ENCODE data around the gene TNP1. TPM values are rescaled to one million over a fixed set of nuclear protein-coding genes. Genes with fewer than 3 reads are reported as not detected.

The TNP1 gene
- total and polyA plus RNA-seq, 4 donors = not detected

DNA sequence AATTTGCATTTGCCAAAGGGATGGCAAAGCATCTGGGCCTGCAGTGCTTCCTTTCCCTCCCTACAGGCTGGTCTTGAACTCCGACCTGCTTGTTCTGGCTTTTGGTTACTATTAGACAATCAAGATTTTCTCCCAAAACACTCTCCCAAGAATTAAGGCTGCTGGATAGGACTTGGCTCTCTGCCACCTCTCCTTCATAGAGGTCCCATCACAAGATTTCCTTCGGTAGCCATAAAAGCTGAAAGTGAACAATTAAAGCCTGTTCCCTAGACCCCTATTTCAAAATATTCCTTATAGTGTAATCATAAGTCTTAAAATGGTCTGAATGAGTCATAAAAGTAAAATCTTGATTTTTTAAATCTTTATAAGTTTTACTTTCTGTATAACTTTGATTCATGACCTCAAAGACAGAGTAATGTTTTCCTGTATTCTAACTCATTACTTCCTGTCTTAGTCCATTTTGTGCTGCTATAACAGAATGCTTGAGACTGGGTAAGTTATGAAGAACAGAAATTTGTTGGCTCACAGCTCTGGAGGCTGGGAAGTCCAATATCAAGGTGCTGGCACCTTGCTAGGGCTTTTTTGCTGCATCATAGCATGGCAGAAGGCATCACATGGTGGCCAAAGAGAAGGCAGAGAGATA, 37.8 kb upstream of the TNP1 start:
- Histone ChIP-seq H3K9me3 (ENCODE audit: control insufficient read depth in 4 of 4, low read length in 3 of 4) (peaks cover 0 to 1% (median 0%) of the 10 kb centered on the region in 4 donors), H3K27ac (ENCODE audit: low read depth in 1 of 2, low read length in 2 of 2) (no peak overlapping the region), H3K4me3 (ENCODE audit: low read depth in 1 of 3, low read length in 3 of 3) (no peak overlapping the region), H3K27me3 (ENCODE audit: control insufficient read depth in 4 of 4, insufficient read depth in 4 of 4, low read length in 3 of 4) (no peaks in the 10 kb centered on the region), H3K9ac (ENCODE audit: low read depth in 1 of 2, low read length in 2 of 2) (no peak overlapping the region), H3K4me1 (ENCODE audit: control insufficient read depth in 4 of 4, insufficient read depth in 4 of 4, low read length in 3 of 4) (no peaks in the 10 kb centered on the region), H3K36me3 (ENCODE audit: control insufficient read depth in 4 of 4, insufficient read depth in 3 of 4, low read depth in 1 of 4, low read length in 3 of 4) (no peaks in the 10 kb centered on the region)
- 95% methylated on average over 2 of the region's 2 CpGs for WGBS
- DNase-seq (ENCODE audit: low spot score) = no peak
- TF ChIP-seq, protein P1, sequence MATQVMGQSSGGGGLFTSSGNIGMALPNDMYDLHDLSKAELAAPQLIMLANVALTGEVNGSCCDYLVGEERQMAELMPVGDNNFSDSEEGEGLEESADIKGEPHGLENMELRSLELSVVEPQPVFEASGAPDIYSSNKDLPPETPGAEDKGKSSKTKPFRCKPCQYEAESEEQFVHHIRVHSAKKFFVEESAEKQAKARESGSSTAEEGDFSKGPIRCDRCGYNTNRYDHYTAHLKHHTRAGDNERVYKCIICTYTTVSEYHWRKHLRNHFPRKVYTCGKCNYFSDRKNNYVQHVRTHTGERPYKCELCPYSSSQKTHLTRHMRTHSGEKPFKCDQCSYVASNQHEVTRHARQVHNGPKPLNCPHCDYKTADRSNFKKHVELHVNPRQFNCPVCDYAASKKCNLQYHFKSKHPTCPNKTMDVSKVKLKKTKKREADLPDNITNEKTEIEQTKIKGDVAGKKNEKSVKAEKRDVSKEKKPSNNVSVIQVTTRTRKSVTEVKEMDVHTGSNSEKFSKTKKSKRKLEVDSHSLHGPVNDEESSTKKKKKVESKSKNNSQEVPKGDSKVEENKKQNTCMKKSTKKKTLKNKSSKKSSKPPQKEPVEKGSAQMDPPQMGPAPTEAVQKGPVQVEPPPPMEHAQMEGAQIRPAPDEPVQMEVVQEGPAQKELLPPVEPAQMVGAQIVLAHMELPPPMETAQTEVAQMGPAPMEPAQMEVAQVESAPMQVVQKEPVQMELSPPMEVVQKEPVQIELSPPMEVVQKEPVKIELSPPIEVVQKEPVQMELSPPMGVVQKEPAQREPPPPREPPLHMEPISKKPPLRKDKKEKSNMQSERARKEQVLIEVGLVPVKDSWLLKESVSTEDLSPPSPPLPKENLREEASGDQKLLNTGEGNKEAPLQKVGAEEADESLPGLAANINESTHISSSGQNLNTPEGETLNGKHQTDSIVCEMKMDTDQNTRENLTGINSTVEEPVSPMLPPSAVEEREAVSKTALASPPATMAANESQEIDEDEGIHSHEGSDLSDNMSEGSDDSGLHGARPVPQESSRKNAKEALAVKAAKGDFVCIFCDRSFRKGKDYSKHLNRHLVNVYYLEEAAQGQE (IDR thresholded peaks at IDR 0.05) = no peak
- TF ChIP-seq HNF4G (IDR thresholded peaks at IDR 0.05) = no peak
- no peak for TF ChIP-seq FOXA2 (IDR thresholded peaks at IDR 0.05)
- TF ChIP-seq SP1 (IDR thresholded peaks at IDR 0.05) = no peak
- TF ChIP-seq JUND (IDR thresholded peaks at IDR 0.05) = no peak
- no peak for TF ChIP-seq ATF3 (IDR thresholded peaks at IDR 0.05)
- TF ChIP-seq GABPA (IDR thresholded peaks at IDR 0.05 in 1 of 2, conservative IDR thresholded peaks at IDR 0.05 in 1 of 2) = no peak
- TF ChIP-seq, protein P2, sequence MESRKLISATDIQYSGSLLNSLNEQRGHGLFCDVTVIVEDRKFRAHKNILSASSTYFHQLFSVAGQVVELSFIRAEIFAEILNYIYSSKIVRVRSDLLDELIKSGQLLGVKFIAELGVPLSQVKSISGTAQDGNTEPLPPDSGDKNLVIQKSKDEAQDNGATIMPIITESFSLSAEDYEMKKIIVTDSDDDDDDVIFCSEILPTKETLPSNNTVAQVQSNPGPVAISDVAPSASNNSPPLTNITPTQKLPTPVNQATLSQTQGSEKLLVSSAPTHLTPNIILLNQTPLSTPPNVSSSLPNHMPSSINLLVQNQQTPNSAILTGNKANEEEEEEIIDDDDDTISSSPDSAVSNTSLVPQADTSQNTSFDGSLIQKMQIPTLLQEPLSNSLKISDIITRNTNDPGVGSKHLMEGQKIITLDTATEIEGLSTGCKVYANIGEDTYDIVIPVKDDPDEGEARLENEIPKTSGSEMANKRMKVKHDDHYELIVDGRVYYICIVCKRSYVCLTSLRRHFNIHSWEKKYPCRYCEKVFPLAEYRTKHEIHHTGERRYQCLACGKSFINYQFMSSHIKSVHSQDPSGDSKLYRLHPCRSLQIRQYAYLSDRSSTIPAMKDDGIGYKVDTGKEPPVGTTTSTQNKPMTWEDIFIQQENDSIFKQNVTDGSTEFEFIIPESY (IDR thresholded peaks at IDR 0.05) = no peak
- TF ChIP-seq EGR1 (IDR thresholded peaks at IDR 0.05; ENCODE audit: low read depth in 2 of 2) = no peak
- TF ChIP-seq TAF1 (conservative IDR thresholded peaks at IDR 0.05) = no peak
- TF ChIP-seq NR2F2 (IDR thresholded peaks at IDR 0.05) = no peak
- no peak for TF ChIP-seq CTCF (IDR thresholded peaks at IDR 0.05; ENCODE audit: low read depth, low read length, missing input control)
- no peak for TF ChIP-seq FOXA1 (IDR thresholded peaks at IDR 0.05)
- no peak for TF ChIP-seq YY1 (IDR thresholded peaks at IDR 0.05)
- TF ChIP-seq MAX (IDR thresholded peaks at IDR 0.05) = no peak
- no peak for TF ChIP-seq RAD21 (IDR thresholded peaks at IDR 0.05)
- TF ChIP-seq HNF4A (conservative IDR thresholded peaks at IDR 0.05) = no peak
- no peak for TF ChIP-seq RXRA (IDR thresholded peaks at IDR 0.05)
